ENCODE results near the gene IL1RN. TPM values are rescaled to one million over a fixed set of nuclear protein-coding genes. Genes with fewer than 3 reads are reported as not detected.

The IL1RN gene
- polyA plus RNA-seq, 1 donor: 3.2 TPM

- no peak for DNase-seq
Observed at GRCh38 chr2:113173542-113174375, 46.4 kb downstream of the IL1RN start, which contains the start of gene PSD4. Gene PSD4 (plus strand): TSS chr2:113173971. CDS start chr2:113182457, 8,486 bp downstream.

GRCh38 chr2:113174376-113174750, 47.0 kb downstream of the IL1RN start:
- DNase-seq: no peak

DNA sequence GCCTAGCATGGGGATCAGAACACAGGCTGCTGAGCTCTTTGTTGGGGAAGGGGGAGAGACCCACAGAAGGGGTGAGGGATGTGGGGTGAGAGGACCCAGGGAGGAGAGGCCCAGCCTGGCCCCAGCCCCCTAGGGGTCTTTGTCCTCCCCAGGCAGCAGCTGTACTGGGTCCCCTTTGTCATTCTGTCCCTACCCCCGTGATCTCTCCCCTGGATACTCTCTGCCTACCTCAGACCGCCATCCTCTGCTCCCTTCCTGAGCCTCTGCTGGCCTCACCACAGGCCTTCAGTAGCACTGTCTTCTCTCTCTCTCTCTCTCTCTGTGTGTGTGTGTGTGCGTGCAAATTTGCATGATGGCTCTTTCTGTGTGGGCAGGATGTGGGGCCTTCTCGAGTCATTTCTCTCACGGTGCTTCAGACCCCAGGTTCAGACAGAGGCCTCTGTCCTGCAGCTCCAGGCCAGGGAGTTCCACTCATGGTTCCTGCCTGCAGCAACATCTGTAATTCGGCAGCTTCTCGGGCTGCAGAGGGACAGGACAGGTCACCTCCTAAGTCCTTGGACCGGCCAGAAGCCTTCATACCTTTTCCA, 47.7 kb downstream of the IL1RN start:
- DNase-seq: no peak

DNA sequence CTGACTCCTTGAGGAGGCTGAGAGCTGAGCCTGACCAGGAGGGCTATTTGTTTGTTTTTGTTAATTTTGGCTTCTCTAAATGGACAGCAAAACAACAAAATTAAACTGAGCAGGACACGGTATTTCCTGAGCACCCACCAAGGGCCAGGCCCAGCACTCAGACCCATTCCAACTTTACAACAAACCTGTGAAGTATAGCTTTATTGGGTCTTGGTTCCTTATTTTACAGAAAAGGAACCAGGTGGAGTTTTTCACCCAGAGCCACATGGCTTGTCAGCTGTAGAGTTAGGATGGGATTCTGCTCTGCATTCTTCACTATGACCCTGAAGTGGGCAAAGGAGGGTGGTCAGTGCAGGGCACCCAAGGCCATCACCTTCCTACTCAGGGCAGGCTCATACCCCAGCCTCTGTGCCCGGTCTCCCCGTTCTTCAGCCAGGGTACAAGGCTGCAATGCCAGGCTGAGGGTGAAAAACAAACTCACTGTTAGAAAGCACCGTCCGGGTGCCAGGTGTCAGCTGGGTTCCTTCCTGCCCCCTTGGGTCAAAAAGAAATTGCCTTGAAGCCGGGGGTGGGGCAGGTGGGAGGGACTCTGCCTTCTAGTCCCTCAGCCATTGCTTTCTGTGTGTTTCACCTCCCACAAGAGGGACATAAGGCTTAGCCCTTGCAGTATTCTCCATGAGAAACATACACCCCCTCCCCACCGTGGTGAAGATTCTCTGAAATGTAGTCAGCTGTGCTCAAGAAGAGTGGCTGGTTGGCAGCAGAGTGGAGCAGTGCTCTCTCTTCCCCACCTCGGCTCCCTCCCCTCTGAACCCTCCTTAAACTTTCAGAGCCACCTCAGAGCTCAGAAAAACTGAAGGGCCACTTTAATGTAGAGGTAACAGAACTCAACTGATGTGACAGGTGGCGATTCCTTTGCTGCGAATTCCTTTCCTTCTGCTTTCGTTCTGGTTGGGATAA, 48.6 kb downstream of the IL1RN start:
- no peak for DNase-seq

DNA sequence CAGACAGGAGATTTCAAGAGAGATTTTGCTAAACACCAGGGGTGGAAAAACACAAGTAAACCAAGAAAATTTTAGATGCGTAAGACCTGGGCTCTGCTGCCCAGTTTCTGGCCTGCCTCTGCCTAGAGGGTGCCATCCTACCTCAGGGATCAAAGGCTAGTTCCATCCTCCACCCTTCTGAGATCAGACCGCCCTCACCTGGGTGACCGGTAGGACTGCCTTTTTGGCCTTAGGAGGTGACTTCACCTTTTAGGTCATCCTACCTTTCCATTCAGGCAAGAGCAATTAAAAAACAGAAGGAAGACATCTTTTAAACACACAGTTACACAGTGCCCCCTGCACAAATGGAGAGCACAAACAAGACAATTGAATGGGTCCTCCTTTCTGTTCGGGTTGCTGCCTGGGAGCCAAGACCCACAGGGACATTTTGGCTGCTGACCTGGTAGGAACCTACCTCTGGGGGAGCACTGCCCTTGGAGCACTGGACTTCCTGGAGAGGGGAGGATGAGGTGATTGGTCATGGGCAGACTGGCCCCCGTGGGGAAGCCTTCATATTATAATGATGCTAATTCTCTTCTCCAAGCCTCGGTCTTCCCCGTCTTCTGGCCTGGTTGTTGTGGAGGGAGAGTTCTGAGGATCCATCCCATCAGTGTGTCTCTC, 49.4 kb downstream of the IL1RN start:
- DNase-seq: no peak

DNA sequence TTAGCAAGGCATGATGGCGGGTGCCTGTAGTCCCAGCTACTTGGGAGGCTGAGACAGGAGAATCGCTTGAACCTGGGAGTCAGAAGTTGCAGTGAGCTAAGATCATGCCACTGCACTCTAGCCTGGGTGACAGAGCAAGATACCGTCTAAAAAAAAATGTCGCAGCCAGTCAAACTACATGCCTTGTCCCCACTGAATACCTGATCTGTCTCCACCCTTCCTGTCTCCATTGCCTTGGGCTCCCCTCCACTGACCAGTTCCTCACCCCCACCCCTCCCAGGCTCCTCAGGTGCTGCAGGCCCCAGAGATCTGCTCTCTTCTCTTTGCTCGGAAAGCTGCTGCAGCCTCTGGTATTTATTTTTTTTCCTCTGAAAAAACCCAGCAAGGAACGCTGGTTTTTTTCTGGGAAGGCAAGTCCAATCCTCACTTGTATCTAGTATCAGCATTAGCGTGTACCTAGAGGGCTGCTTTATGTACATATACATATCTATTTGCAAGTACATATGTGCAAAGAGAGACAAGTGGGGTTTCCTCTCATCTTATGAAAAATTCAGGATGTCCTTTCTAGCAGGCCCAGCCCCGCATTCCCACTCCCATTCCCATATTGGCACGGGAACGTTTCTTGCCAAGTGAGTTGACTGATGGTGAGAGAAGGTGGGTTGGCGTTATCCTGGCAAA, 50.8 kb downstream of the IL1RN start:
- DNase-seq: no peak

GRCh38 chr2:113178891-113179290, 51.5 kb downstream of the IL1RN start:
- DNase-seq: no peak

GRCh38 chr2:113179446-113180045, 52.1 kb downstream of the IL1RN start:
- no peak for DNase-seq

GRCh38 chr2:113180131-113180946, 52.9 kb downstream of the IL1RN start:
- no peak for DNase-seq

- DNase-seq: no peak
Observed at GRCh38 chr2:113181258-113182051, 54.1 kb downstream of the IL1RN start.

DNA sequence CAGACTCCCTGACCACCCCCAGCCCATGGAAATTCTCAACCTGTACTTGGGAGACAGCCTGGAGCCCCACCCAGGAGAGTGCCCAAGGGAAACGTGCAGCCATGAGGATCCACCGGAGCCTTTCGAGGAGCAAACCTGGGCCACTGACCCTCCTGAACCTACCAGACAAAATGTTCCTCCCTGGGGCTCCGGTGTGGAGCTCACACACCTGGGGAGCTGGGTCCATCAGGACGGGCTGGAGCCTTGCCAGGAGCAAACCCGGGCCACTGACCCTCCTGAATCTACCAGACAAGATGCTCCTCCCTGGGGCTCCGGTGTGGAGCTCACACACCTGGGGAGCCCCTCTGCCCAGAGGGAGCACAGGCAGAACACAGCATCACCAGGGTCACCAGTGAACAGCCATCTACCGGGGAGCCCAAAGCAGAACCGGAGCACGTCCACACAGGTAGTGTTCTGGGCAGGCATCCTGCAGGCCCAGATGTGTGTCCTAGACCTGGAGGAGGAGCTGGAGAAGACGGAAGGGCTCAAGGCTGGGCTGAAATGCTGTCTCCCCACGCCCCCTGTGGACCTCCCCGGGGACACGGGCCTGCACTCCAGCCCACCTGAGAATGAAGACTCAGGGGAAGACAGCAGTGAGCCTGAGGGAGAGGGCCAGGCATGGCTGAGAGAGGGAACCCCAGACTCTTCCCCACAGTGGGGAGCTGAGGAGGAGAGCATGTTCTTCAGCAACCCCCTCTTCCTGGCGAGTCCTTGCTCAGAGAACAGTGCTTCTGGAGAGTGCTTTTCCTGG, 55.3 kb downstream of the IL1RN start:
- no peak for DNase-seq

GRCh38 chr2:113183264-113183663, 55.9 kb downstream of the IL1RN start:
- DNase-seq: no peak

Other genes starting within 250 kb of the IL1RN start
- gene IL37, start 216.4 kb upstream of the IL1RN start, polyA plus RNA-seq (ENCODE audit: insufficient read length): 0.40 TPM
- gene IL36G, start 149.6 kb upstream of the IL1RN start, polyA plus RNA-seq (ENCODE audit: insufficient read length): 0.67 TPM
- gene IL36A, start 122.1 kb upstream of the IL1RN start, polyA plus RNA-seq (ENCODE audit: insufficient read length): not detected
- gene IL36B, start 74.7 kb upstream of the IL1RN start, polyA plus RNA-seq (ENCODE audit: insufficient read length): not detected
- 0.07 TPM for gene IL36RN, start 68.4 kb upstream of the IL1RN start, polyA plus RNA-seq (ENCODE audit: insufficient read length)
- not detected for gene IL1F10, start 59.6 kb upstream of the IL1RN start, polyA plus RNA-seq (ENCODE audit: insufficient read length)
- 10.0 TPM for gene PSD4, start 46.4 kb downstream of the IL1RN start, polyA plus RNA-seq (ENCODE audit: insufficient read length)
- 474 TPM for gene PAX8, start 151.3 kb downstream of the IL1RN start, polyA plus RNA-seq (ENCODE audit: insufficient read length)